WTC11 (cell line): ENCODE measurements around the gene DNAH1. TPM values are rescaled to one million over a fixed set of nuclear protein-coding genes. Genes with fewer than 3 reads are reported as not detected.

Experiments
- ATAC-seq: fragments of 200-7000 bp; cut with Tn5 transposase; 2 replicates; pipeline ENCODE4 v1.10.0; 2021; ENCODE audit warnings: mild to moderate bottlenecking, moderate library complexity
- CTCF ChIA-PET: fragments of 300-600 bp; sonication (Branson Sonifier 250); formaldehyde crosslinking; loops from one replicate; lab custom pipeline; 2021; ENCODE audit warnings: antibody characterized with exemption; lab: Charles Lee
- POLR2A ChIA-PET: fragments of 350-600 bp; sonication (Branson Sonifier 250); formaldehyde crosslinking; loops from one replicate; lab custom pipeline; 2021; ENCODE audit warnings: antibody characterized with exemption; lab: Charles Lee
- DNase-seq: peaks from one replicate; pipeline ENCODE4 v3.0.0; 2021; ENCODE audit warnings: low spot score
- H3K27ac Mint-ChIP-seq: 2 replicates; pipeline ENCODE4 v1.8.0; 2021; ENCODE audit warnings: mixed read lengths
- H3K27me3 Mint-ChIP-seq: 2 replicates; pipeline ENCODE4 v1.8.0; 2021; ENCODE audit warnings: low read depth, mild to moderate bottlenecking, moderate library complexity, mixed read lengths
- H3K36me3 Mint-ChIP-seq: 2 replicates; pipeline ENCODE4 v1.8.0; 2021; ENCODE audit warnings: mixed read lengths
- H3K4me1 Mint-ChIP-seq: 2 replicates; pipeline ENCODE4 v1.8.0; 2022; ENCODE audit warnings: mixed read lengths
- H3K4me3 Mint-ChIP-seq: 2 replicates; pipeline ENCODE4 v1.8.0; 2021; ENCODE audit warnings: mild to moderate bottlenecking, moderate library complexity, mixed read lengths
- H3K9me3 Mint-ChIP-seq: 2 replicates; pipeline ENCODE4 v1.8.0; 2021; ENCODE audit warnings: mixed read lengths
- CREB1 ChIP-seq: sonication (generic); formaldehyde crosslinking; IDR thresholded peaks from 2 replicates; pipeline ENCODE4 v1.8.0; 2023; ENCODE audit warnings: mild to moderate bottlenecking, missing genetic modification reagents
- E2F4 ChIP-seq: sonication (generic); formaldehyde crosslinking; IDR thresholded peaks from 2 replicates; pipeline ENCODE4 v1.8.1; 2022; ENCODE audit warnings: low read depth, mild to moderate bottlenecking, moderate library complexity, missing genetic modification reagents, borderline replicate concordance
- ESRRA ChIP-seq: sonication (generic); formaldehyde crosslinking; IDR thresholded peaks from 2 replicates; pipeline ENCODE4 v1.8.1; 2022; ENCODE audit warnings: mild to moderate bottlenecking, missing genetic modification reagents, borderline replicate concordance
- ETV6 ChIP-seq: sonication (generic); formaldehyde crosslinking; IDR thresholded peaks from 2 replicates; pipeline ENCODE4 v1.8.1; 2022; ENCODE audit warnings: mild to moderate bottlenecking, missing genetic modification reagents
- GABPB1 ChIP-seq: sonication (generic); formaldehyde crosslinking; IDR thresholded peaks from 2 replicates; pipeline ENCODE4 v1.8.1; 2023; ENCODE audit warnings: mild to moderate bottlenecking, missing genetic modification reagents
- IRF2 ChIP-seq: sonication (generic); formaldehyde crosslinking; IDR thresholded peaks from 2 replicates; pipeline ENCODE4 v1.8.0; 2022; ENCODE audit warnings: low read depth, missing genetic modification reagents, borderline replicate concordance
- JUN ChIP-seq: sonication (generic); formaldehyde crosslinking; IDR thresholded peaks from 2 replicates; pipeline ENCODE4 v1.8.0; 2023; ENCODE audit warnings: mild to moderate bottlenecking, missing genetic modification reagents
- KAT7 ChIP-seq: sonication (generic); formaldehyde crosslinking; IDR thresholded peaks from 2 replicates; pipeline ENCODE4 v1.8.1; 2023; ENCODE audit warnings: missing genetic modification reagents, mild to moderate bottlenecking, borderline replicate concordance
- NFYB ChIP-seq: sonication (generic); formaldehyde crosslinking; conservative IDR thresholded peaks from 2 replicates; pipeline ENCODE4 v1.8.0; 2022; ENCODE audit warnings: low read depth, missing genetic modification reagents
- NR1H2 ChIP-seq: sonication (generic); formaldehyde crosslinking; IDR thresholded peaks from 2 replicates; pipeline ENCODE4 v1.9.0; 2021; ENCODE audit warnings: mild to moderate bottlenecking, moderate library complexity, missing genetic modification reagents
- PREB ChIP-seq: sonication (generic); formaldehyde crosslinking; IDR thresholded peaks from 2 replicates; pipeline ENCODE4 v1.8.1; 2022; ENCODE audit warnings: mild to moderate bottlenecking, missing genetic modification reagents, moderate library complexity, borderline replicate concordance
- PRRX2 ChIP-seq: fragments of 250-450 bp; sonication (Bioruptor Pico); IDR thresholded peaks from 2 replicates; pipeline ENCODE4 v1.8.0; 2021; ENCODE audit warnings: mild to moderate bottlenecking
- SMAD3 ChIP-seq: sonication (generic); formaldehyde crosslinking; IDR thresholded peaks from 2 replicates; pipeline ENCODE4 v1.8.0; 2022; ENCODE audit warnings: missing genetic modification reagents, mild to moderate bottlenecking, borderline replicate concordance
- SOX15 ChIP-seq: fragments of 250-450 bp; sonication (Bioruptor Pico); IDR thresholded peaks from 2 replicates; pipeline ENCODE4 v1.9.0; 2021; ENCODE audit warnings: mild to moderate bottlenecking
- TP53 ChIP-seq: sonication (generic); formaldehyde crosslinking; IDR thresholded peaks from 2 replicates; pipeline ENCODE4 v1.8.1; 2023; ENCODE audit warnings: mild to moderate bottlenecking, missing genetic modification reagents
- ZBTB21 ChIP-seq: sonication (generic); formaldehyde crosslinking; IDR thresholded peaks from 2 replicates; pipeline ENCODE4 v1.8.1; 2023; ENCODE audit warnings: mild to moderate bottlenecking, missing genetic modification reagents, borderline replicate concordance
- ZNF232 ChIP-seq: sonication (generic); formaldehyde crosslinking; IDR thresholded peaks from 2 replicates; pipeline ENCODE4 v1.8.0; 2022; ENCODE audit warnings: mild to moderate bottlenecking, missing genetic modification reagents
- ZNF281 ChIP-seq: sonication (generic); formaldehyde crosslinking; IDR thresholded peaks from 2 replicates; pipeline ENCODE4 v1.8.0; 2023; ENCODE audit warnings: mild to moderate bottlenecking, missing genetic modification reagents
- ZNF416 ChIP-seq: fragments of 250-450 bp; sonication (Bioruptor Pico); IDR thresholded peaks from 2 replicates; pipeline ENCODE4 v1.9.0; 2021; ENCODE audit warnings: mild to moderate bottlenecking, inconsistent platforms
- ZNF532 ChIP-seq: fragments of 250-450 bp; sonication (Bioruptor Pico); IDR thresholded peaks from 2 replicates; pipeline ENCODE4 v1.9.0; 2021; ENCODE audit warnings: mild to moderate bottlenecking, borderline replicate concordance
- total RNA-seq: library from RNA; stranded (reverse); gene quantifications from 3 replicates; pipeline ENCODE4 v1.2.3, GENCODE V29; 2021

The DNAH1 gene
- total RNA-seq, 1 experiment from 2014 or later: 1.5 TPM

- TF ChIP-seq ZNF532 (no peak), NFYB (CRISPR knock-in tag) (no peak), PRRX2 (CRISPR knock-in tag) (no peak)
These were observed 12.3 kb upstream of the DNAH1 start (continued) for GRCh38 chr3:52303811-52304210.

- Mint-ChIP-seq H3K27ac (no peak overlapping the region), H3K27me3 (peaks cover 9% of the 10 kb centered on the region), H3K4me1 (no peaks in the 10 kb centered on the region), H3K9me3 (no peaks in the 10 kb centered on the region), H3K36me3 (no peaks in the 10 kb centered on the region), H3K4me3 (no peak overlapping the region)
- ChIA-PET POLR2A (no interaction called here), CTCF (no interaction called here)
- no peak for DNase-seq
- ATAC-seq: no peak
- TF ChIP-seq NR1H2 (CRISPR knock-in tag) (no peak), ESRRA (no peak), GABPB1 (CRISPR knock-in tag) (no peak), E2F4 (no peak), ZNF416 (CRISPR knock-in tag) (no peak), ZNF281 (no peak), PREB (CRISPR knock-in tag) (no peak), IRF2 (CRISPR knock-in tag) (no peak), SMAD3 (CRISPR knock-in tag) (no peak), ZBTB21 (no peak), ZNF232 (CRISPR knock-in tag) (no peak), CREB1 (no peak), ETV6 (no peak), KAT7 (no peak), TP53 (CRISPR knock-in tag) (no peak), JUN (no peak), SOX15 (CRISPR knock-in tag) (no peak)
These were observed 10.2 kb upstream of the DNAH1 start for GRCh38 chr3:52305926-52306325.
